ENCODE measurements around the gene IMPDH1. TPM values are rescaled to one million over a fixed set of nuclear protein-coding genes. Genes with fewer than 3 reads are reported as not detected.

Gene IMPDH1
- total and polyA plus RNA-seq, 9 of the 15 experiments (the other 6 are each of a cell fraction or from before 2014, with no cell fraction given), result 0.80 to 118 (median 64.3) TPM

DNA sequence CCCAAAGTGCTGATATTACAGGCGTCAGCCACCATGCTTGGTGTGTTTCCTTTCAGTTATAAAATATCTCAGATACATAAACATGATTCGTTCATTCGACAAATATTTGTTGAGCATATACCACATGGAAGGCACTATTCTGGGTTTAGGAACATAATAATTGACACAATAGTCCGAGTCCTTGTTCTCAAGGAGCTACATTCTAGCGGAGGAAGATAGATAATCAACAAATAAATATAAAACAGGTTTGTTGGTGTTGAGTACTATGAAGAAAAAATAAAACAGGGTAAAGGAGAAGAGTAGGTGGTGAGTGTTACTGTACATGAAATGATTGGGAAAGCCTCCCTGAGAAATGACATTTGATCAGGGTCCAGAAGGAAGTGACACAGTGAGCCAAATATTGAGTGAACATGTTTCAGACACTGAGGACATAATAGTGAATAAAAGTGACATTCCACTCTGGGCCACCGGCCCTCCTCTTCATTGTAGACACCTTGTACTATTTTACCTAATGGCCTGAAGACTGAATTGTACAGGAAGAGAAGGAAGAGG, 39.0 kb upstream of the IMPDH1 start:
- no peak for ATAC-seq
- H3K79me2 ChIP-seq (ENCODE audit: control insufficient read depth, insufficient read depth, low read length), result no peaks in the 10 kb centered on the region
- peak overlapping the region; percentile 2 for H2AFZ ChIP-seq (ENCODE audit: low read depth, low read length)
- no peaks in the 10 kb centered on the region for H3K9me3 ChIP-seq (replicated peaks; ENCODE audit: control insufficient read depth, insufficient read depth, low read depth, low read length)
- BruUV-seq (replicated peaks), result no TSS peak
- H3K36me3 ChIP-seq (ENCODE audit: control insufficient read depth, insufficient read depth, low read length), result no peaks in the 10 kb centered on the region
- H3K4me2 ChIP-seq (ENCODE audit: insufficient read depth, low read length), result no peak overlapping the region
- H3K27me3 ChIP-seq (ENCODE audit: control insufficient read depth in 2 of 2, insufficient read depth in 2 of 2, low read length in 2 of 2), result no peaks in the 10 kb centered on the region
- intact Hi-C loops (cut with micrococcal nuclease), result no loop called here
- no peak overlapping the region for H3K9ac ChIP-seq (ENCODE audit: insufficient read depth in 1 of 2, low read depth in 2 of 2, low read length in 2 of 2)
- POLR2A ChIA-PET, result interaction anchor here (0.8 to 1.9 kb wide), 4 partner anchors 8 to 22 kb away, joined by 3 to 9 read pairs (median 4); no protein-coding TSS in a partner anchor
- WGBS (ENCODE audit: insufficient coverage, low coverage, missing lambda C conversion rate), result 44% methylated on average over 6 of the region's 6 CpGs
- DNase-seq (ENCODE audit: extremely low read depth in 1 of 4, low spot score in 3 of 4), result no peak
- in situ Hi-C loops (cut with MboI), result no loop called here
- no peak overlapping the region for H3K27ac ChIP-seq (ENCODE audit: extremely low read depth, low read depth, low read length)
- no peak for FAIRE-seq
- no peak for TF ChIP-seq CBX1 (IDR thresholded peaks at IDR 0.05; ENCODE audit: low read depth)
- no peak for TF ChIP-seq ZNF75A (CRISPR knock-in tag; IDR thresholded peaks at IDR 0.05)
- TF ChIP-seq, protein P1, sequence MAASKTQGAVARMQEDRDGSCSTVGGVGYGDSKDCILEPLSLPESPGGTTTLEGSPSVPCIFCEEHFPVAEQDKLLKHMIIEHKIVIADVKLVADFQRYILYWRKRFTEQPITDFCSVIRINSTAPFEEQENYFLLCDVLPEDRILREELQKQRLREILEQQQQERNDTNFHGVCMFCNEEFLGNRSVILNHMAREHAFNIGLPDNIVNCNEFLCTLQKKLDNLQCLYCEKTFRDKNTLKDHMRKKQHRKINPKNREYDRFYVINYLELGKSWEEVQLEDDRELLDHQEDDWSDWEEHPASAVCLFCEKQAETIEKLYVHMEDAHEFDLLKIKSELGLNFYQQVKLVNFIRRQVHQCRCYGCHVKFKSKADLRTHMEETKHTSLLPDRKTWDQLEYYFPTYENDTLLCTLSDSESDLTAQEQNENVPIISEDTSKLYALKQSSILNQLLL (CRISPR knock-in tag; IDR thresholded peaks at IDR 0.05; ENCODE audit: borderline replicate concordance), result no peak
- no peak for TF ChIP-seq FOXA3 (CRISPR knock-in tag; conservative IDR thresholded peaks at IDR 0.05 in 1 of 2, IDR thresholded peaks at IDR 0.05 in 1 of 2)
- no peak for TF ChIP-seq KLF10 (CRISPR knock-in tag; IDR thresholded peaks at IDR 0.05)
- peaks cover 0 to 10% of the 10 kb centered on the region in 2 experiments; a peak in 3 of 5 replicates for H3K4me1 ChIP-seq (replicated peaks in 1 of 2; ENCODE audit: control insufficient read depth in 2 of 2, insufficient read depth in 2 of 2, low read length in 2 of 2)
- no peak overlapping the region for H3K4me3 ChIP-seq
- CTCF ChIA-PET (ENCODE audit: low intra/inter-chr PET ratio), result no interaction called here
- no peaks in the 10 kb centered on the region for H4K20me1 ChIP-seq (replicated peaks; ENCODE audit: control insufficient read depth, insufficient read depth, low read length)
- no peaks in the 10 kb centered on the region for H3K9me1 ChIP-seq (ENCODE audit: control insufficient read depth, insufficient read depth, low read length)
